Activated gamma-delta T cell treated with Interleukin-2 at 50 U/mL for 16 hours (primary cell): ENCODE results near the gene OR10K1.
A peak's percentile ranks its signal among the peaks of the same experiment; 100 is the strongest.
"Not testable (repeated sequence)": the region's sequence is repeated elsewhere in the genome, so short reads cannot be mapped to it uniquely, and the experiment has no call there.

Source experiments
- DNase-seq: peaks from one replicate; pipeline ENCODE4 v3.0.0-alpha.2; 2020

The OR10K1 gene

GRCh38 chr1:158461534-158461933 lies at the start of gene OR10K1:
Gene OR10K1 (plus strand): TSS chr1:158461834. CDS start chr1:158465562, 3,728 bp downstream.
- DNase-seq: no peak

DNA sequence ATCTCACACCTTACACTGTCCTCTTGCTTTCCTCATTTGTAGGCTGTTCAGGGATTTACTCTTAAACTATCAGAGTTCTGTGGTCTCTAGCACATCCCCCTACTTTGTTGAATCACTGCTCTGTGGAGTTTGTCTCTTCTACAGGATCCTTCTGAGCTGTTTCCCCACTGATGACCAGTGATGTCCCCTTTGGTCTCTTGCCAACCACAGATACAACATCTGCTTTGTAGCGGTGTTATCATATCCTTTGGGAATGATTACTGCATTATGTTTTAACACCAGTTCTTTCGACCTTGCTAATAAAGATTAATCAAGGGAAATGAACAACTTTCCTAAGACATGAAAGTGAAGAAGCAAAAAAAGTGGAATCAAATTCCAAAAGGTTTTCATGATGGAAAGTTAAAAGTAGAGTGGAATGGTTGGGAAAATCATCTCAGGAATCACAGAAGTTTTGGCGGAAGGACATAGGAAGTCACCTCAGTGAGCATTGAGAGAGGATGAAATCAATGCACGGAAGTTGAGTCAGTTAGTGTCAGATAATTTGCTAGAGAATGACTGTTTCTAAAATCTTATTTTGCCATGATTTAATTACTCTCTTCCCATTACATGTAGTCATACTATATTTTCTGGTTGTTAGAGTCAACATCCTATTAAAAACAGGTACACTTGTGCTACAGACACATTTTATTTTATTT lies 46.8 kb upstream of the OR10K1 start:
- no peak for DNase-seq

GRCh38 chr1:158417586-158417985 lies 44.0 kb upstream of the OR10K1 start:
- no peak for DNase-seq

DNA sequence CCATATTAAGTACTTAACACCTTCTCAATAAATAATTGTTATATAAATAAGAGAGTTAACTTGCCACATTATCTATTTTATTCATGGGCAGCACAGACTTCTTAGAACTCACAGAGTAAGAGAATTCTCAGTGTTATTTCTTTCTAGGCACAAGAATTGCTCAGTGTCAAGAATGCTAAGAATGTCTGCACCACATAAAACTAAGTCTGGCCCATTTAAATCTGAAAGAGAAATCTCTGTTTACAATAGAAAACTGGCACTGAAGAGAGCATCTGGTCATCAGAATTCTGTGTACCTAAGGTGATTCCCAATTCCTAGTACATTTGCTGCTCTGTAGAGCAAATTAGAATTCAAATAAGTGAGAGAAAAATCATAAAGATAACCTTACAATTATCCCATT lies 39.4 kb upstream of the OR10K1 start:
- no peak for DNase-seq

GRCh38 chr1:158425027-158425426 lies 36.6 kb upstream of the OR10K1 start:
- no peak for DNase-seq

GRCh38 chr1:158426137-158426536 lies 35.5 kb upstream of the OR10K1 start, which contains the start of gene OR10K2:
Gene OR10K2 (minus strand): TSS chr1:158426237. CDS start chr1:158420866, 5,371 bp downstream.
- DNase-seq: no peak

- DNase-seq: not testable (repeated sequence)
Measured at GRCh38 chr1:158430163-158430562, 31.5 kb upstream of the OR10K1 start.

DNA sequence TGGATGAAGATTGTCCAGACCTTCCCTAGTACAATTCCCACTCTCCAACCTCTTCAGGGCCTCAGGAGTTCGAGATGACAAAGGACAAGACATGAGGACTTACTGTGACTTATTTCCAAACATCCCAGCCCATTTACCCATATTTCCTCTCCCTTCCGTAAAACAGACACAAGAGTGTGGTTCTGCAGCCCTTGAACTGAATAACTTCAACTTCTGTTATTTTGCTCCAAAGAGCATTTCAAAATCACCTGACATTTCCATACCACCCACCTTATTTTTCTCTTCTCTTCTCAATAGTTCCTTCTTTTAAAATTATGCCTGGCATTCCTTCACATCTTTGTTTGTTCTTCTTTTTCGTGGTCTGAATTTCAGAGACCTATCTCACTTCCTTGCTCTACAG lies 26.9 kb upstream of the OR10K1 start:
- DNase-seq: no peak

- DNase-seq: no peak
Measured at GRCh38 chr1:158445376-158445775, 16.3 kb upstream of the OR10K1 start.

DNA sequence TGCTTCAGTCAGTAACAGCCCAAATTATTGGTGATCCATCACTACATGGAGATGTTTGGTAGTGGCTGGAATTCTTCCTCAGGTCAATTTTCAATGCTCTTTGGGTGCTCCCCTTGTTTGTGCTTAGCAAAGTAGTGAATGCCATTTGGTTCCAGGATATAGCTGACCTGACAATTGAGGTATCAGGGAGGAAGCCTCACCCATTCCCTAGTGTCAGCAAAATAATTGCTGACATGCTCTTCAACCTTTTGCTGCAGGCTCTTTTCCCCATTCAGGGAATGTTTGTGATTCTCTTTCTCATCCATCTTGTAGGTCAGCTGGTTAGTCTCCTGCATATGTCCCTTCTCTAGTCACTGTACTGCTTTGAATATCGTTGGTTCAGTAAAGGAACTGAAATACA lies 7.1 kb upstream of the OR10K1 start:
- no peak for DNase-seq

DNA sequence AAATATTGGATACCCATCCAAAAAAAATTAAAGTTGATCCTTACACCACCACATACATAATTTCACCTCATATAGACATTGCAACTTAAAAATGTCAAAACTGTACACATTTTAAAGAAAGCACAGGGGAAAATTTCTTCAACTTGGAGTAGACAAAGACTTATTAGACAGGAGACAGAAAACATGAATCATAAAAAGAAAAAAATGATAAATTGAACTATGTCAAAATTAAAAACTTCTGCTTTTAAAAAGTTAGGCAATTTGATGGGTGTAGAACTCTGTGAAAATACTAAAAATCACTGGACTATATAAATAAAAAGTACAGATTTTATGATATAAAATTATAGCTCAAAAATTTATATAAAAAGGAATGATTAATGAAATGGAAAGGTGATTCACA lies 4.4 kb upstream of the OR10K1 start:
- no peak for DNase-seq

DNA sequence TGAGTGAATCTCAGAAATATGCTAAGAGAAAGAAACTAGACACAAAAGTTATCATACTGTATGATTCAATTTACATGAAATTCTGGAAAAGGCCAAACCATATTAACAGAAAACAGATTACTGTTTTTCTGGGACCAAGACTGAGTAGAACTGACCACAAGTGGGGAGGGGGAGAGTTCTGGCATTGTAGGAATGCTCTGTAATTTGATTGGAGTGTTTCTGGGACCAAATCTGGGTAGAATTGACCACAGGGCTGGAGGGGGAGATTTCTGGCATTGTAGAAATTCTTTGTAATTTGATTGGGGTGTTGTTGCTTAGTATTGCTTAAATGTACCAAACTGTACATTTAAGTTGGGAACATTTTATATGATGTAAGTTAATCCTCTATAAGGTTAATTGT lies 3.4 kb upstream of the OR10K1 start:
- DNase-seq: no peak

GRCh38 chr1:158471920-158472319 lies 10.3 kb downstream of the OR10K1 start, which contains the start of gene OR10R2:
Gene OR10R2 (plus strand): TSS chr1:158472220. CDS start chr1:158472326, 106 bp downstream.
- DNase-seq: no peak

GRCh38 chr1:158485455-158485854 lies 23.8 kb downstream of the OR10K1 start:
- no peak for DNase-seq

DNA sequence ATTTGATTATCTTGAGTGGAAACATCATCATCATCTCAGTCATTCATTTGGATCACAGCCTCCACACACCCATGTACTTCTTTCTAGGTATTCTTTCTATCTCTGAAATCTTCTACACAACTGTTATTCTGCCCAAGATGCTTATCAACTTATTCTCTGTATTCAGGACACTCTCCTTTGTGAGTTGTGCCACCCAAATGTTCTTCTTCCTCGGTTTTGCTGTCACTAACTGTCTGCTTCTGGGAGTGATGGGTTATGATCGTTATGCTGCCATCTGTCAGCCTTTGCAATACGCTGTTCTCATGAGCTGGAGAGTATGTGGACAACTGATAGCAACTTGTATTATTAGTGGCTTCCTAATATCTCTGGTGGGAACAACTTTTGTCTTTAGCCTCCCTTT lies 29.7 kb downstream of the OR10K1 start:
- no peak for DNase-seq

DNA sequence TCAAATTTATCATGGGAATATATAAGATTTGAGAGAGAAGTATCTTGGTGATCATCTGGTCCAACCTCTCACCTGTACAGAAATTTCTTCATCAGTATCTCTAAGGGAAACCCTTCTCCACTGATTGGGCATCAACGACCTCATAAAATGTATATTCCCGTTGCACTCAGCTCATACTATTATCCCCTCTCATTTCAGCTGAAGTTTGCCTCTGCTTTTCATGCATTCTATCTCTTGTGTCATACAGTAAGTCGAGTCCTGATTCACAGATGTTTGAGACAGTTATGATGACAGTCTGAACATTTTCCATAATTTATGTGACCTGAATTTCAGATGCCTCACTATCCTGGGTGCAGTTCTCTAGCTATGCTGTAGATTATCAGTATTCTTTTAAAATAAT lies 31.4 kb downstream of the OR10K1 start:
- no peak for DNase-seq

GRCh38 chr1:158494796-158495195 lies 33.2 kb downstream of the OR10K1 start:
- DNase-seq: no peak

- DNase-seq: no peak
Measured at GRCh38 chr1:158496374-158496773, 34.7 kb downstream of the OR10K1 start.

- DNase-seq: peak; percentile 16
Measured at GRCh38 chr1:158506369-158506987, 44.8 kb downstream of the OR10K1 start.

DNA sequence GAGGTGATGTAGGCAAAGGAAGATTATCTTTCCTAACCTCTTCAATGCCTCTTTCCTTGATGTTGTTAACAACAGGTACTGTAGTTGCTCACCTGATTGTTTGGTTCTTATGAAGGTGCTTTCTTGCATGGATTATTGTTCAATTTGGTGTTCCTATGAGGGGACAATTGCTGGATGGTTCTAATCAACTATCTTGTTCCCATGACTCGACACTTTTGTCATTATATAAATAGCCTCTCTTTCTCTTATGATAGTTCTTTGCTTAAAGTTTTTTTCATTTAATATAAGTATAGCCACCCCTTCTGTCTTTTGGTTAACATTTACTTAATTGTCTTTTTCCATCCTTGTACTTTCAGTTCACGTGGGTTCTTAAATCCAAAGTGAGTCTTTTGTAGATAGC lies 45.9 kb downstream of the OR10K1 start:
- DNase-seq: no peak

DNA sequence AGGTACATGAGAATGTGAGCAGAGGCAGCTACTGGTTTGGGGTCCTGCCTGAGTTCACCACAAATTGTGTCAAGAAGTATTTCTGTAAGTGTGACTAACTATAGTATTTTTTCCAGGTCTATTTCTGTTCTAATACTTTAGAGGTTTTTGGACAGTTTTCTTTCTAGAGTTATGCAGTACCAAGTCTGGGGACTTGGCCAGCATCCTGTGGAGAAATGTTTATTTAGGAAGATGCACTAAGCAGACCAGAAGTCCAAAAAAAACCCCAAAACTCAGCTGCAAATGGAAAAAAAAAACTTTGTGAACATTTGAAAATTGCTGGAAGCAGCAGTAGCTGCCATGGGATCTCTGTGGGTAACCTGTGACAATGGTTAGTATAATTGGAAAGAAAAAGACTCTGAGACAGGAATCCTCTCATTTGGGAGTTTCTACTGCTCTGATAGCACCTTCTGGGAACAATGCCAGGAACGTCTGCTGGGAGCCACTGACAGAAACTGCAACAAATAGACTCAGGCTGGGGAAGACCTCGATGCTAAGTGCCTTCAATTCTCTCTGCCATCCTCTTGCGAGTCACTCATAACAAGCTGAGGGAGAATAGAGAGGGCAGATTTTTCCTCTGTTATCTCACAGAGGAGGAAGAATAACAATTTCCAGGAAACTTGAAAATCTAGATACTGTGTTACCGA lies 48.0 kb downstream of the OR10K1 start:
- no peak for DNase-seq

DNA sequence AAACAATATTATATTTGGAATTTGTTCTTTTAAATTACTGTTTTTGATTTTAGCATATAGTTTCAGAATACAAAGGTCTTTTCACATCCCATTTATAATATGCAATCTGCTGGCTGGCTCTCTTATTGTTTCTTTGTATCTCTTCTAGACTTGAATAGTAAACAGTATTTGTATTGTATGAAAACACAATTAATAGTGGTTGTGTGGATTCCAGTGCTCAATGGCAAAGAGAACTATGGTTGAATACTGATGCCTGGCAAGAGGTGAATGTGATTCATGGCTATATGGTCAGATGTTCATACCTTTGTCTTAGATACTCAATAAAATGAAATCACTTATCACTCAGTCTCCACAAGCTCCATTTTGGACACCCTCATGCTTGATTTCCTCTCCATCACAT lies 55.3 kb downstream of the OR10K1 start:
- no peak for DNase-seq
